Trophoblast cell (in vitro differentiated cells and primary cell): ENCODE results near the gene ATG16L1.

ENCODE experiments used
- DNase-seq, 2 donors: peaks; one replicate each; pipeline ENCODE4 v3.0.0-alpha.2; 2016
- H2AFZ ChIP-seq: 2 replicates; pipeline ENCODE4 v1.6.1; 2013; ENCODE audit warnings: low read length, moderate library complexity, mild to moderate bottlenecking; ENCODE audit not compliant: insufficient read depth, poor library complexity
- H2AK5ac ChIP-seq: 2 replicates; pipeline ENCODE4 v1.6.1; 2013; ENCODE audit warnings: mild to moderate bottlenecking, low read length
- H2BK120ac ChIP-seq: 2 replicates; pipeline ENCODE4 v1.6.1; 2013; ENCODE audit warnings: low read length, mild to moderate bottlenecking, moderate library complexity; ENCODE audit not compliant: insufficient read depth, poor library complexity
- H2BK12ac ChIP-seq: 2 replicates; pipeline ENCODE4 v1.6.1; 2013; ENCODE audit warnings: mild to moderate bottlenecking, low read length, moderate library complexity
- H2BK5ac ChIP-seq: 2 replicates; pipeline ENCODE4 v1.6.1; 2013; ENCODE audit warnings: low read length, low read depth, moderate library complexity, mild to moderate bottlenecking; ENCODE audit not compliant: poor library complexity
- H3K14ac ChIP-seq: 2 replicates; pipeline ENCODE4 v1.6.1; 2013; ENCODE audit warnings: mild to moderate bottlenecking, low read length
- H3K18ac ChIP-seq: 2 replicates; pipeline ENCODE4 v1.6.1; 2013; ENCODE audit warnings: mild to moderate bottlenecking, low read length
- H3K23ac ChIP-seq: 2 replicates; pipeline ENCODE4 v1.6.1; 2013; ENCODE audit warnings: low read length
- H3K27ac ChIP-seq: 2 replicates; pipeline ENCODE4 v1.5.1; 2013; ENCODE audit warnings: low read depth, mild to moderate bottlenecking, inconsistent platforms, low read length, moderate library complexity
- H3K27me3 ChIP-seq: 2 replicates; pipeline ENCODE4 v1.6.1; 2013; ENCODE audit warnings: inconsistent platforms, mild to moderate bottlenecking, low read length, moderate library complexity; ENCODE audit not compliant: insufficient read depth
- H3K36me3 ChIP-seq, 2 experiments: 1 replicate in 1 of 2; 2 replicates in 1 of 2; pipeline ENCODE4 v1.6.1; 2013; ENCODE audit warnings: low read length in 2 of 2, mild to moderate bottlenecking in 2 of 2, moderate library complexity in 1 of 2; ENCODE audit not compliant: insufficient read depth in 2 of 2, control insufficient read depth in 1 of 2
- H3K4ac ChIP-seq: 2 replicates; pipeline ENCODE4 v1.6.1; 2013; ENCODE audit warnings: low read depth, mild to moderate bottlenecking, low read length, moderate library complexity
- H3K4me1 ChIP-seq, 2 experiments: 1 replicate in 1 of 2; 2 replicates in 1 of 2; pipeline ENCODE4 v1.6.1; 2013; ENCODE audit warnings: low read length in 2 of 2, mild to moderate bottlenecking in 2 of 2, moderate library complexity in 1 of 2; ENCODE audit not compliant: insufficient read depth in 2 of 2, control insufficient read depth in 1 of 2
- H3K4me2 ChIP-seq: 2 replicates; pipeline ENCODE4 v1.6.1; 2013; ENCODE audit warnings: inconsistent platforms, mild to moderate bottlenecking, low read length, moderate library complexity
- H3K4me3 ChIP-seq: 2 replicates; pipeline ENCODE4 v1.5.1; 2013; ENCODE audit warnings: mild to moderate bottlenecking, low read depth, low read length, inconsistent platforms
- H3K79me1 ChIP-seq: one replicate; pipeline ENCODE4 v1.6.1; 2013; ENCODE audit warnings: low read length
- H3K79me2 ChIP-seq: 2 replicates; pipeline ENCODE4 v1.6.1; 2013; ENCODE audit warnings: low read length, mild to moderate bottlenecking; ENCODE audit not compliant: control insufficient read depth, insufficient read depth, poor library complexity
- H3K9ac ChIP-seq: 2 replicates; pipeline ENCODE4 v1.6.1; 2013; ENCODE audit warnings: mild to moderate bottlenecking, low read length
- H3K9me3 ChIP-seq: 2 replicates; pipeline ENCODE4 v1.6.1; 2013; ENCODE audit warnings: low read depth, mild to moderate bottlenecking, control low read depth, inconsistent platforms, low read length; ENCODE audit not compliant: insufficient read depth
- H4K12ac ChIP-seq: 2 replicates; pipeline ENCODE4 v1.6.1; 2013; ENCODE audit warnings: low read depth, mild to moderate bottlenecking, low read length, moderate library complexity
- H4K8ac ChIP-seq: 2 replicates; pipeline ENCODE4 v1.6.1; 2013; ENCODE audit warnings: low read depth, mild to moderate bottlenecking, low read length, moderate library complexity
- H4K91ac ChIP-seq: one replicate; pipeline ENCODE4 v1.6.1; 2013; ENCODE audit warnings: low read depth, mild to moderate bottlenecking, low read length, moderate library complexity
- WGBS: extraction: QIAGEN DNeasy Blood & Tissue Kit; methylation state at CpG from one replicate; pipeline ENCODE4 v1.1.7; 2013; ENCODE audit warnings: missing lambda C conversion rate; ENCODE audit not compliant: insufficient read length, insufficient coverage; ENCODE audit errors: extremely low coverage; 5-methylcytosine and 5-hydroxymethylcytosine counted together

The ATG16L1 gene

GRCh38 chr2:233247116-233247515, 4.4 kb upstream of the ATG16L1 start:
- peak overlapping the region; percentile 63 for H2BK120ac ChIP-seq
- H2AK5ac ChIP-seq = peak overlapping the region; percentile 56
- no peak overlapping the region for H2AFZ ChIP-seq
- H3K27me3 ChIP-seq = no peaks in the 10 kb centered on the region
- H3K4me3 ChIP-seq = no peak overlapping the region
- no peak overlapping the region for H3K4me2 ChIP-seq
- H4K8ac ChIP-seq = no peak overlapping the region
- peaks cover 12% of the 10 kb centered on the region for H3K79me1 ChIP-seq
- peak overlapping the region; percentile 86 for H3K27ac ChIP-seq
- H3K36me3 ChIP-seq = no peaks in the 10 kb centered on the region
- peak overlapping the region; percentile 66 for H2BK5ac ChIP-seq
- H3K4me1 ChIP-seq = peaks cover 11 to 14% of the 10 kb centered on the region in 2 experiments
- H3K14ac ChIP-seq = no peak overlapping the region
- no CpG with 5 or more reads among the region's 2 CpGs for WGBS
- no peak for DNase-seq
- no peaks in the 10 kb centered on the region for H3K9me3 ChIP-seq
- no peak overlapping the region for H3K23ac ChIP-seq
- H2BK12ac ChIP-seq = peak overlapping the region; percentile 77
- no peak overlapping the region for H3K9ac ChIP-seq
- peaks cover 3% of the 10 kb centered on the region for H3K79me2 ChIP-seq
- H4K12ac ChIP-seq = no peak overlapping the region
- peak overlapping the region; percentile 51 for H4K91ac ChIP-seq
- H3K18ac ChIP-seq = no peak overlapping the region
- peak overlapping the region; percentile 40 for H3K4ac ChIP-seq

- H3K27me3 ChIP-seq = no peaks in the 10 kb centered on the region
- peaks cover 12% of the 10 kb centered on the region for H3K79me1 ChIP-seq
- H3K79me2 ChIP-seq = peaks cover 7% of the 10 kb centered on the region
- no peak overlapping the region for H4K12ac ChIP-seq
- no peak overlapping the region for H3K4me3 ChIP-seq
- no peak overlapping the region for H4K91ac ChIP-seq
- H3K27ac ChIP-seq = peak overlapping the region; percentile 86
- H3K14ac ChIP-seq = no peak overlapping the region
- H2BK120ac ChIP-seq = no peak overlapping the region
- H3K36me3 ChIP-seq = no peaks in the 10 kb centered on the region
- no peak overlapping the region for H3K4me2 ChIP-seq
- peaks cover 11 to 14% of the 10 kb centered on the region in 2 experiments for H3K4me1 ChIP-seq
- DNase-seq = peak; percentile 91 to 98
- H3K4ac ChIP-seq = no peak overlapping the region
- no peak overlapping the region for H2AFZ ChIP-seq
- H2BK12ac ChIP-seq = no peak overlapping the region
- H4K8ac ChIP-seq = no peak overlapping the region
- no peak overlapping the region for H3K18ac ChIP-seq
- no peaks in the 10 kb centered on the region for H3K9me3 ChIP-seq
- H3K23ac ChIP-seq = no peak overlapping the region
- H2BK5ac ChIP-seq = no peak overlapping the region
- H3K9ac ChIP-seq = no peak overlapping the region
- H2AK5ac ChIP-seq = no peak overlapping the region
Measured at GRCh38 chr2:233247744-233248143, 3.7 kb upstream of the ATG16L1 start.

- no peak overlapping the region for H3K9ac ChIP-seq
- no peak overlapping the region for H3K18ac ChIP-seq
- peak overlapping the region; percentile 68 for H4K91ac ChIP-seq
- no peaks in the 10 kb centered on the region for H3K9me3 ChIP-seq
- H3K79me1 ChIP-seq = peaks cover 9% of the 10 kb centered on the region
- H2BK5ac ChIP-seq = no peak overlapping the region
- no peak overlapping the region for H3K27ac ChIP-seq
- no peak overlapping the region for H3K4ac ChIP-seq
- H4K8ac ChIP-seq = no peak overlapping the region
- H3K4me2 ChIP-seq = no peak overlapping the region
- H2AK5ac ChIP-seq = peak overlapping the region; percentile 81
- H2AFZ ChIP-seq = no peak overlapping the region
- peaks cover 6 to 12% of the 10 kb centered on the region in 2 experiments for H3K4me1 ChIP-seq
- no peak overlapping the region for H3K14ac ChIP-seq
- peaks cover 7% of the 10 kb centered on the region for H3K79me2 ChIP-seq
- H3K23ac ChIP-seq = no peak overlapping the region
- no peak overlapping the region for H3K4me3 ChIP-seq
- WGBS = no CpG with 5 or more reads among the region's 7 CpGs
- H2BK12ac ChIP-seq = peak overlapping the region; percentile 93
- H3K27me3 ChIP-seq = no peaks in the 10 kb centered on the region
- no peak for DNase-seq
- H3K36me3 ChIP-seq = no peaks in the 10 kb centered on the region
- no peak overlapping the region for H4K12ac ChIP-seq
- no peak overlapping the region for H2BK120ac ChIP-seq
Measured at GRCh38 chr2:233248999-233249398, 2.5 kb upstream of the ATG16L1 start.

GRCh38 chr2:233250568-233250967, 905 bp upstream of the ATG16L1 start:
- Histone ChIP-seq H2AFZ (no peak overlapping the region), H3K4ac (no peak overlapping the region), H2BK5ac (no peak overlapping the region), H3K23ac (no peak overlapping the region), H3K27ac (no peak overlapping the region), H4K12ac (no peak overlapping the region), H3K18ac (no peak overlapping the region), H3K36me3 (no peaks in the 10 kb centered on the region), H3K27me3 (no peaks in the 10 kb centered on the region), H2AK5ac (no peak overlapping the region), H3K9ac (no peak overlapping the region), H3K4me3 (no peak overlapping the region), H3K14ac (no peak overlapping the region), H3K9me3 (no peaks in the 10 kb centered on the region), H2BK12ac (no peak overlapping the region), H4K91ac (peak overlapping the region; percentile 59), H3K4me2 (no peak overlapping the region), H4K8ac (peak overlapping the region; percentile 72), H3K79me1 (peaks cover 7% of the 10 kb centered on the region), H3K4me1 (peaks cover 3 to 8% of the 10 kb centered on the region in 2 experiments), H3K79me2 (peaks cover 7% of the 10 kb centered on the region), H2BK120ac (no peak overlapping the region)
- DNase-seq = no peak
- WGBS = 100% methylated on average over 1 of the region's 9 CpGs
